GM20431 (cell line): ENCODE measurements around the gene C2CD4C.
"Not testable (repeated sequence)": the region's sequence is repeated elsewhere in the genome, so short reads cannot be mapped to it uniquely, and the experiment has no call there.

Experiments used
- in situ Hi-C: fragments of 300-500 bp; cut with MseI, MboI; formaldehyde crosslinking; loops from one replicate; pipeline ENCODE4 v1.15.0; 2020; ENCODE audit warnings: low sequenced_read_pairs; ENCODE audit not compliant: unreplicated experiment

C2CD4C gene

GRCh38 chr19:386632-387301 lies 22.2 kb downstream of the C2CD4C start:
- in situ Hi-C loops: not testable (repeated sequence)

- in situ Hi-C loops: not testable (repeated sequence)
Observed at GRCh38 chr19:386189-386588, 22.8 kb downstream of the C2CD4C start.

GRCh38 chr19:384799-385169 lies 24.2 kb downstream of the C2CD4C start:
- in situ Hi-C loops: no loop called here

GRCh38 chr19:383922-384798 lies 24.8 kb downstream of the C2CD4C start:
- in situ Hi-C loops: no loop called here

GRCh38 chr19:383040-383439 lies 25.9 kb downstream of the C2CD4C start:
- in situ Hi-C loops: no loop called here

- in situ Hi-C loops: not testable (repeated sequence)
Observed at GRCh38 chr19:382578-382977, 26.4 kb downstream of the C2CD4C start.

- in situ Hi-C loops: not testable (repeated sequence)
Observed at GRCh38 chr19:381901-382300, 27.0 kb downstream of the C2CD4C start.

- in situ Hi-C loops: not testable (repeated sequence)
Observed at GRCh38 chr19:380618-381219, 28.2 kb downstream of the C2CD4C start.

- in situ Hi-C loops: no loop called here
Observed at GRCh38 chr19:379796-380195, 29.2 kb downstream of the C2CD4C start.

- in situ Hi-C loops: no loop called here
Observed at GRCh38 chr19:378706-379105, 30.2 kb downstream of the C2CD4C start.

- in situ Hi-C loops: no loop called here
Observed at GRCh38 chr19:377801-378581, 31.0 kb downstream of the C2CD4C start.

GRCh38 chr19:376111-376470 lies 32.9 kb downstream of the C2CD4C start:
- in situ Hi-C loops: no loop called here

- in situ Hi-C loops: no loop called here
Observed at GRCh38 chr19:375395-376110, 33.4 kb downstream of the C2CD4C start.

- in situ Hi-C loops: no loop called here
Observed at GRCh38 chr19:374886-375235, 34.1 kb downstream of the C2CD4C start.

GRCh38 chr19:374183-374885 lies 34.6 kb downstream of the C2CD4C start:
- in situ Hi-C loops: no loop called here

GRCh38 chr19:373391-374182 lies 35.4 kb downstream of the C2CD4C start:
- in situ Hi-C loops: no loop called here

GRCh38 chr19:372306-372890 lies 36.5 kb downstream of the C2CD4C start:
- in situ Hi-C loops: no loop called here

GRCh38 chr19:371501-372168 lies 37.3 kb downstream of the C2CD4C start:
- in situ Hi-C loops: no loop called here
